ENCODE data around the gene FAT1. TPM values are rescaled to one million over a fixed set of nuclear protein-coding genes. Genes with fewer than 3 reads are reported as not detected.
A peak's percentile ranks its signal among the peaks of the same experiment; 100 is the strongest.

The FAT1 gene
- total and polyA plus RNA-seq, 9 of the 15 experiments (the other 6 are each of a cell fraction or from before 2014, with no cell fraction given), result 6.0 to 38.4 (median 21.4) TPM

GRCh38 chr4:186643501-186644310 is 80.0 kb downstream of the FAT1 start (continued):
- no peak for TF ChIP-seq ZFP1 (CRISPR knock-in tag; IDR thresholded peaks at IDR 0.05)
- TF ChIP-seq, protein P1, sequence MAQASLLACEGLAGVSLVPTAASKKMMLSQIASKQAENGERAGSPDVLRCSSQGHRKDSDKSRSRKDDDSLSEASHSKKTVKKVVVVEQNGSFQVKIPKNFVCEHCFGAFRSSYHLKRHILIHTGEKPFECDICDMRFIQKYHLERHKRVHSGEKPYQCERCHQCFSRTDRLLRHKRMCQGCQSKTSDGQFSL (CRISPR knock-in tag; IDR thresholded peaks at IDR 0.05), result peak; percentile 41; the same call in 1 of the 2 replicates
- TF ChIP-seq, protein P1 (tag; IDR thresholded peaks at IDR 0.05), result no peak
- TF ChIP-seq CBX2 (IDR thresholded peaks at IDR 0.05; ENCODE audit: insufficient read depth, low read length, poor library complexity, severe bottlenecking), result no peak
- TF ChIP-seq GTF3C2 (IDR thresholded peaks at IDR 0.05; ENCODE audit: borderline replicate concordance, extremely low read depth, insufficient read length), result no peak
- TF ChIP-seq, protein P2, sequence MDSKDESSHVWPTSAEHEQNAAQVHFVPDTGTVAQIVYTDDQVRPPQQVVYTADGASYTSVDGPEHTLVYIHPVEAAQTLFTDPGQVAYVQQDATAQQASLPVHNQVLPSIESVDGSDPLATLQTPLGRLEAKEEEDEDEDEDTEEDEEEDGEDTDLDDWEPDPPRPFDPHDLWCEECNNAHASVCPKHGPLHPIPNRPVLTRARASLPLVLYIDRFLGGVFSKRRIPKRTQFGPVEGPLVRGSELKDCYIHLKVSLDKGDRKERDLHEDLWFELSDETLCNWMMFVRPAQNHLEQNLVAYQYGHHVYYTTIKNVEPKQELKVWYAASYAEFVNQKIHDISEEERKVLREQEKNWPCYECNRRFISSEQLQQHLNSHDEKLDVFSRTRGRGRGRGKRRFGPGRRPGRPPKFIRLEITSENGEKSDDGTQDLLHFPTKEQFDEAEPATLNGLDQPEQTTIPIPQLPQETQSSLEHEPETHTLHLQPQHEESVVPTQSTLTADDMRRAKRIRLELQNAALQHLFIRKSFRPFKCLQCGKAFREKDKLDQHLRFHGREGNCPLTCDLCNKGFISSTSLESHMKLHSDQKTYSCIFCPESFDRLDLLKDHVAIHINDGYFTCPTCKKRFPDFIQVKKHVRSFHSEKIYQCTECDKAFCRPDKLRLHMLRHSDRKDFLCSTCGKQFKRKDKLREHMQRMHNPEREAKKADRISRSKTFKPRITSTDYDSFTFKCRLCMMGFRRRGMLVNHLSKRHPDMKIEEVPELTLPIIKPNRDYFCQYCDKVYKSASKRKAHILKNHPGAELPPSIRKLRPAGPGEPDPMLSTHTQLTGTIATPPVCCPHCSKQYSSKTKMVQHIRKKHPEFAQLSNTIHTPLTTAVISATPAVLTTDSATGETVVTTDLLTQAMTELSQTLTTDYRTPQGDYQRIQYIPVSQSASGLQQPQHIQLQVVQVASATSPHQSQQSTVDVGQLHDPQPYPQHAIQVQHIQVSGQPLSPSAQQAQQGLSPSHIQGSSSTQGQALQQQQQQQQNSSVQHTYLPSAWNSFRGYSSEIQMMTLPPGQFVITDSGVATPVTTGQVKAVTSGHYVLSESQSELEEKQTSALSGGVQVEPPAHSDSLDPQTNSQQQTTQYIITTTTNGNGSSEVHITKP (IDR thresholded peaks at IDR 0.05; ENCODE audit: partially characterized antibody), result no peak
- no peak for TF ChIP-seq ZC3H8 (IDR thresholded peaks at IDR 0.05)
- peak; percentile 64 for TF ChIP-seq CEBPB (tag; IDR thresholded peaks at IDR 0.05)
- TF ChIP-seq NCOA2 (IDR thresholded peaks at IDR 0.05; ENCODE audit: partially characterized antibody in 2 of 2), result no peak
- no peak for TF ChIP-seq ZNF280B (CRISPR knock-in tag; IDR thresholded peaks at IDR 0.05)
- TF ChIP-seq ZNF766 (CRISPR knock-in tag; conservative IDR thresholded peaks at IDR 0.05), result no peak
- no peak for TF ChIP-seq GATAD2B (IDR thresholded peaks at IDR 0.05; ENCODE audit: borderline replicate concordance)
- no peak for TF ChIP-seq ATF2 (CRISPR knock-in tag; IDR thresholded peaks at IDR 0.05)
- TF ChIP-seq, protein P3, sequence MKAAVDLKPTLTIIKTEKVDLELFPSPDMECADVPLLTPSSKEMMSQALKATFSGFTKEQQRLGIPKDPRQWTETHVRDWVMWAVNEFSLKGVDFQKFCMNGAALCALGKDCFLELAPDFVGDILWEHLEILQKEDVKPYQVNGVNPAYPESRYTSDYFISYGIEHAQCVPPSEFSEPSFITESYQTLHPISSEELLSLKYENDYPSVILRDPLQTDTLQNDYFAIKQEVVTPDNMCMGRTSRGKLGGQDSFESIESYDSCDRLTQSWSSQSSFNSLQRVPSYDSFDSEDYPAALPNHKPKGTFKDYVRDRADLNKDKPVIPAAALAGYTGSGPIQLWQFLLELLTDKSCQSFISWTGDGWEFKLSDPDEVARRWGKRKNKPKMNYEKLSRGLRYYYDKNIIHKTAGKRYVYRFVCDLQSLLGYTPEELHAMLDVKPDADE (conservative IDR thresholded peaks at IDR 0.05; ENCODE audit: control insufficient read depth, low read depth, low read length), result no peak
